Non-pigmented ciliary epithelial cell (primary cell): ENCODE data around the gene PCBP3.

Experiments used
- DNase-seq: peaks from one replicate; pipeline ENCODE4 v3.0.0-alpha.2; 2010; ENCODE audit warnings: low read depth

Gene PCBP3

GRCh38 chr21:45724994-45725843 lies 81.7 kb downstream of the PCBP3 start:
- no peak for DNase-seq

- DNase-seq, result no peak
These were observed 82.3 kb downstream of the PCBP3 start for GRCh38 chr21:45725844-45726200.

GRCh38 chr21:45726438-45726837 lies 82.9 kb downstream of the PCBP3 start:
- no peak for DNase-seq

GRCh38 chr21:45727390-45727789 lies 83.9 kb downstream of the PCBP3 start:
- DNase-seq, result no peak

GRCh38 chr21:45735259-45736000 lies 91.9 kb downstream of the PCBP3 start:
- no peak for DNase-seq

- no peak for DNase-seq
These were observed 92.6 kb downstream of the PCBP3 start for GRCh38 chr21:45736042-45736689.

- DNase-seq, result no peak
These were observed 93.4 kb downstream of the PCBP3 start for GRCh38 chr21:45736690-45737484.

GRCh38 chr21:45737485-45738166 lies 94.1 kb downstream of the PCBP3 start:
- no peak for DNase-seq

GRCh38 chr21:45739218-45740087 lies 95.9 kb downstream of the PCBP3 start:
- no peak for DNase-seq

- DNase-seq, result no peak
These were observed 96.5 kb downstream of the PCBP3 start for GRCh38 chr21:45740088-45740440.

- DNase-seq, result no peak
These were observed 97.2 kb downstream of the PCBP3 start for GRCh38 chr21:45740491-45741357.

- DNase-seq, result no peak
These were observed 98.2 kb downstream of the PCBP3 start for GRCh38 chr21:45741691-45742090.

GRCh38 chr21:45742247-45742646 lies 98.7 kb downstream of the PCBP3 start:
- DNase-seq, result no peak

GRCh38 chr21:45745256-45745655 lies 101.7 kb downstream of the PCBP3 start:
- no peak for DNase-seq

GRCh38 chr21:45747233-45747766 lies 103.8 kb downstream of the PCBP3 start:
- DNase-seq, result no peak

- no peak for DNase-seq
These were observed 104.4 kb downstream of the PCBP3 start for GRCh38 chr21:45747802-45748445.

- DNase-seq, result no peak
These were observed 105.1 kb downstream of the PCBP3 start for GRCh38 chr21:45748593-45748992.

- DNase-seq, result no peak
These were observed 106.4 kb downstream of the PCBP3 start for GRCh38 chr21:45749974-45750373.

GRCh38 chr21:45750936-45751335 lies 107.4 kb downstream of the PCBP3 start:
- DNase-seq, result no peak
